MG63 (cell line): ENCODE results near the gene AIF1L. TPM values are rescaled to one million over a fixed set of nuclear protein-coding genes. Genes with fewer than 3 reads are reported as not detected.
A peak's percentile ranks its signal among the peaks of the same experiment; 100 is the strongest.
"Not testable (repeated sequence)": the region's sequence is repeated elsewhere in the genome, so short reads cannot be mapped to it uniquely, and the experiment has no call there.

Source experiments
- DNase-seq: peaks from one replicate; pipeline ENCODE4 v3.0.0-alpha.2; 2020
- H3K27me3 ChIP-seq: fragments of 250-450 bp; sonication (Bioruptor Pico); 2 replicates; pipeline ENCODE4 v1.5.1; 2020; ENCODE audit warnings: mild to moderate bottlenecking, moderate library complexity
- H3K36me3 ChIP-seq: fragments of 250-450 bp; sonication (Bioruptor Pico); 2 replicates; pipeline ENCODE4 v1.5.1; 2020; ENCODE audit warnings: mild to moderate bottlenecking, moderate library complexity
- H3K4me3 ChIP-seq: fragments of 250-450 bp; sonication (Bioruptor Pico); 2 replicates; pipeline ENCODE4 v1.5.1; 2020; ENCODE audit warnings: mild to moderate bottlenecking, moderate library complexity
- H3K9me3 ChIP-seq: fragments of 250-450 bp; sonication (Bioruptor Pico); 2 replicates; pipeline ENCODE4 v1.5.1; 2020; ENCODE audit warnings: mild to moderate bottlenecking, moderate library complexity
- total RNA-seq: library from RNA; depleted of rRNA; stranded (reverse); fragments of >200 nt; shearing (Covaris generic); gene quantifications from 2 replicates; pipeline ENCODE4 v1.2.3, GENCODE V29; 2014; ENCODE audit warnings: low replicate concordance

AIF1L gene
- total RNA-seq, 1 experiment from 2014 or later = 25.7 TPM

DNA sequence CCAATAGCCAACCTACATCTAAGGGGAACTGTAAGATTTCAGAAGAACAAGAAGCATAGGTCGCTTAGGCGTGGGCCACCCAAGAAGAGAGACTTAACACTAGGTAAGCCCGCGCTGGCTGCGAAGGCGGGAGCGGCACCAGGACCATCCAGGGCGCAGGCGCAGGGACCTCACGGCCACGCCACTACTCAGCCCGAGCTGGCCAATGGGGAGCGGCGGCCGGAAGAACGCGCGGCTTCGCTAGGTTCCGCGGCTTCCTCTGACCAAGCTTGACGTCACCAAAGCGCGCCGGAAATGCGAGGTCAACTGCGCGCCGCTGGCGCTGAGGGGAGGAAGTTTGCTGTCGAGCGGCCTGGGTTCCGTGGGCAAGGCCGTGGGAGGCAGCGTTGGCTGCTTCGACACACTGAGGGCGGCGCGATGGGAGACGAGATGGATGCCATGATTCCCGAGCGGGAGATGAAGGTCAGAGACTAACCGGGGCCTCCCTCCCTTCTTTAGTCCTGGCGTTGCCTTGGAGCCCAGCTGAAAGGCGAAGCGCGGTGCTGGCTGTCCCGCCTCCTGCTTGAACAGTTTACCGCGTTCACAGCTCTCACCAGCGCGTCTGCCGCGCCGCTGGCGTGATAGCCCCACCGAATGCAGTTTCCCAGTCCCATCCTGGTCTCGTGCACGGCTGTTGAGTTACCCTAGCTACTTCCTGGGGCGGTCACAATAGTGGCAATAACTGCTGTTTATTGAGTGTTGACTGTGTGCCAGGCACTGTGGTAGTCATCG is 29.1 kb downstream of the AIF1L start, which contains the start of gene NUP214:
Gene NUP214, plus strand, starts transcription at position 299 of the 771 bp plus-strand sequence. Its CDS starts 119 bp downstream, at position 418.
- peak; percentile 99 for DNase-seq
- peaks cover 44% of the 10 kb centered on the region for H3K36me3 ChIP-seq
- no peaks in the 10 kb centered on the region for H3K27me3 ChIP-seq
- no peaks in the 10 kb centered on the region for H3K9me3 ChIP-seq
- H3K4me3 ChIP-seq = peak within 1 kb of the TSS; percentile 81

DNA sequence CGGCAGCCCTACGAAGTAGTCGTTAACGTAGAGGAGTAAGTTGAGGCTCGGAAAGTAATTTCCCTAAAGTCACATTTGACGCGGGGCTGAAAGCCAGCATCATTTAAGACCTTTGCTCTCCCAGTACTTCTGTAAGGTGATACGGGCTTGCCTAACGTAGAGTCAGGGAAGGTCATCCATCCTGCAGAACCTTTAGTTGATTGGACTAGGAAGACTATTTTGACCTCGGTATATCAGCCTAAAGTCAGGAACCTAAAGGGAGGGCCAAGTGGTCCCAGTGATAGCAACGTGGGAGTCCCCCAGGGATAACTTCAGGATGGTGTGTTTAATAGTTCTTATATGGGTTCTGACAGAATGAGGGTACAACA is 29.7 kb downstream of the AIF1L start:
- Histone ChIP-seq H3K27me3 (no peaks in the 10 kb centered on the region), H3K36me3 (peaks cover 48% of the 10 kb centered on the region), H3K4me3 (peak overlapping the region; percentile 81), H3K9me3 (no peaks in the 10 kb centered on the region)
- no peak for DNase-seq

DNA sequence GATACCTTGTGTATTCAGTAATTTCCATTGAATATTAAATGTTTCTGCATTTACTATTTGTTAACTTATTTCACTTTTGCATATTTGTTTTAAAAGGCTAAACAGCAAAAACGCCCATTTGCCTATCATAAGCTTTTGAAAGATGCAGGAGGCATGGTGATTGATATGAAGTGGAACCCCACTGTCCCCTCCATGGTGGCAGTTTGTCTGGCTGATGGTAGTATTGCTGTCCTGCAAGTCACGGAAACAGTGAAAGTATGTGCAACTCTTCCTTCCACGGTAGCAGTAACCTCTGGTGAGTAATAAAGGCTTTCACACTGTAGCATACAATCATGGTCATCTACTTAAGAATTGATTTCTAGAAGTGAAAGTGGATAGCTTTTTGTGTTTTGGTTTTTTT is 32.9 kb downstream of the AIF1L start:
- no peak for DNase-seq
- Histone ChIP-seq H3K27me3 (no peaks in the 10 kb centered on the region), H3K4me3 (no peak overlapping the region), H3K9me3 (no peaks in the 10 kb centered on the region), H3K36me3 (peaks cover 61% of the 10 kb centered on the region)

DNA sequence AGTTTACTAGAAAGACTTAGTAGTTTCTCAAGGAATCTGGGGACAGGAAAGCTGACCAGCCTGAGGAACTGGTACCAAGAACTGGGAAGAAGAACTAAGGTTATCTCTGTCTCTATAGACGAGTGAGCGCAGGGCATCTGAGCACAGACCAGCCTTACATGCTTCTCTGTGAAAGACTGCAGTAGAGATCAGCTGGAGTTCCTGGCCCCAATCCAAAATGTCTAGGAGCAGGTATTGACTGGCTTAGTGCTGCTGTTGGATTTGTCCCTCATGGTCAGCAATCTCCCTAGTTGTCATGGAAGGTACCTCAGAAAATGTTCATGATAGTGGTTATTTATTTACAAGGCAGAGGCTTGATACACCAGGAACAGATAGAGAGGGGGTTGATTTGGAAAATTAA is 42.3 kb downstream of the AIF1L start:
- Histone ChIP-seq H3K36me3 (peaks cover 77% of the 10 kb centered on the region), H3K4me3 (no peak overlapping the region), H3K27me3 (no peaks in the 10 kb centered on the region), H3K9me3 (no peaks in the 10 kb centered on the region)
- DNase-seq = no peak

DNA sequence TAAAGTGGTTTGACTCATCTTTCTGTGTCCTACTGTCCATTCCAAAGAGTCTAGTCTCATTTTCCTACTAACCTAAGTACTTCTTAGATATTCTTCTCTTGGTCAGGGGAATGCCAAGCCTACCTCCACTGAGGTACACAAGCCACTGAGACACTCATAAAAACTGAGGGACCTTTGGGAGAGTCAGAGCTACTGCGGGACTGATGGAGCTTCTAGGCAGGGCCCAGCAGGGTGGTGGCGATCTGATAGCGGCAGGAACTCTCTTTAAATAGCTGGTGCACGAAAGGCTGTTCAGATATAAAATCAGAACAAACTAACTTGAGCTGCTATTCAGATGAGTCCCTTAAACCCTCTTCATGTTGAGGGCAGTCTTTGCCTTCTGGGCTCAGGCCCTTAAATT is 43.8 kb downstream of the AIF1L start:
- Histone ChIP-seq H3K9me3 (no peaks in the 10 kb centered on the region), H3K4me3 (no peak overlapping the region), H3K27me3 (no peaks in the 10 kb centered on the region), H3K36me3 (peaks cover 76% of the 10 kb centered on the region)
- no peak for DNase-seq

DNA sequence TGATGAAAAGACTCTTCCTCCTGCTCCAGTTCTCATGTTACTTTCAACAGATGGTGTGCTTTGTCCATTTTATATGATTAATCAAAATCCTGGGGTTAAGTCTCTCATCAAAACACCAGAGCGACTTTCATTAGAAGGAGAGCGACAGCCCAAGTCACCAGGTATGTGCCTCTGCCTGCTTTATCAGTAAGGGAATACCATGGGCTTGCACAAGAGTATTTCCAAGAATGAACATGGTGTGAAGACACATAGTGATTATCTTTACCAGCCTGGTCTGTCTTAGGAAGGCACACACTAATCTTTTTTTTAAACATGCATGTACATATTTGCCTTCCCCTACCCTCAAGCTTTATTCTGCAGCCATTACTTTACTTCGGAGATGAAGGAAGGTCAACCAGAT is 44.2 kb downstream of the AIF1L start:
- DNase-seq = no peak
- no peaks in the 10 kb centered on the region for H3K9me3 ChIP-seq
- peaks cover 76% of the 10 kb centered on the region for H3K36me3 ChIP-seq
- no peaks in the 10 kb centered on the region for H3K27me3 ChIP-seq
- H3K4me3 ChIP-seq = no peak overlapping the region

DNA sequence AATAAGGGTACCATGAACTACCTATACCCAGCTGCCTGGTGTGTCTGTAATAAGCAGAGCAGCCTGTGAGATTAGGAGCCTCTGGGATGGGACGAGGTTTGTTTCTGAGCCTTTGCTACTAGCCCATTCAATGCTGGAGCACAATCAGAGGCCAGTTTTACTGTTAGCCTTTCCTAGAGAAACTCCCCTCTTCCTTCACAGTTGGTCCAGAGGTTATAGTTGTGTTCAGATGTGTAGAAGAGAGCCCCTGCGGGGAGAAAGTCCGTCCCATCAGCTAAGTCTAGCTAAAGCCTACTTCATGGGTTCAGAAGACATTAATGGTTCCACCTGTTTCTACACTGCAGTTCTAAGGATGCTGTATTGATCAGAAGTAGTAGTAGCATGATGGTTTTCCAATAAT is 45.8 kb downstream of the AIF1L start:
- no peak overlapping the region for H3K4me3 ChIP-seq
- no peaks in the 10 kb centered on the region for H3K9me3 ChIP-seq
- H3K27me3 ChIP-seq = no peaks in the 10 kb centered on the region
- no peak for DNase-seq
- H3K36me3 ChIP-seq = peaks cover 75% of the 10 kb centered on the region

DNA sequence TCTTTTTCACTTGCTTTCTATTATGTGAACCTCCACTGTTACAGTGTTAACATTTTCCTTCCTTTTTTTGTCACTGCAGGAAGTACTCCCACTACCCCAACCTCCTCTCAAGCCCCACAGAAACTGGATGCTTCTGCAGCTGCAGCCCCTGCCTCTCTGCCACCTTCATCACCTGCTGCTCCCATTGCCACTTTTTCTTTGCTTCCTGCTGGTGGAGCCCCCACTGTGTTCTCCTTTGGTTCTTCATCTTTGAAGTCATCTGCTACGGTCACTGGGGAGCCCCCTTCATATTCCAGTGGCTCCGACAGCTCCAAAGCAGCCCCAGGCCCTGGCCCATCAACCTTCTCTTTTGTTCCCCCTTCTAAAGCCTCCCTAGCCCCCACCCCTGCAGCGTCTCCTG is 47.9 kb downstream of the AIF1L start:
- Histone ChIP-seq H3K36me3 (peaks cover 79% of the 10 kb centered on the region), H3K27me3 (no peaks in the 10 kb centered on the region), H3K9me3 (no peaks in the 10 kb centered on the region), H3K4me3 (no peak overlapping the region)
- no peak for DNase-seq

DNA sequence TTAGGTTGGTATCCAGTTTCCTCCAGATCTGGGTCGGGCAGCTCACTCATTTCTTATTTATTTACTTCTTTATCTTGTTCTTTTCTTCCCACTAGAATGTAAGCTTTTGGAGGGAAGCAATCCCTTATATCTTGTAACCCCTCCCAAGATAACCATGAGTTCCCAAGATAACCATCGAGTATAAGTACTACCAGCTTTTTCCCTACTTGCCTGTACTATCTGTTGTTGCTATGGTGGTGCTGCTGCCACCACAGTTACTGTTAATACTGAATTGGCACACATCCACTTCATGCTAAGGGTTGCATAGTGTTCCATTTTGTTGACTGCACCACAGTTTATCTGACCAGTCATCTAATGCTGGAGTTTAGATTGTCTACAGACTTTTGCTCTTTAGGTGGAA is 48.9 kb downstream of the AIF1L start:
- Histone ChIP-seq H3K36me3 (peaks cover 74% of the 10 kb centered on the region), H3K9me3 (no peaks in the 10 kb centered on the region), H3K27me3 (no peaks in the 10 kb centered on the region), H3K4me3 (no peak overlapping the region)
- DNase-seq = no peak

DNA sequence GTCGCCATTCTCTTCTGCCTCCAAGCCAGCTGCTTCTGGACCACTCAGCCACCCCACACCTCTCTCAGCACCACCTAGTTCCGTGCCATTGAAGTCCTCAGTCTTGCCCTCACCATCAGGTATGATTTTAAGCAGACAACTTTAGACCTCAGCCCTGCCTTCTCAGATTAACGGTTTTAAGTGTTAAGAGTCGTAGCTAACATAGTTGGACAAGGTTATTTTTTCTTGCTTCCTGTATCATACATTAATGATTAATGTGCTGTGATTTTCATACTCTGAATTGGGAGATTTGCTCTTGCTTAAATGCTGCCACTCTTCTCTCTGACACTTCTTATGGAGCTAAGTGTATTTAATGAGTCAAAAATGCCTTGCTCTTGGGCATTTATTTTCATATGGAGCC is 49.9 kb downstream of the AIF1L start:
- H3K4me3 ChIP-seq = no peak overlapping the region
- no peaks in the 10 kb centered on the region for H3K27me3 ChIP-seq
- no peaks in the 10 kb centered on the region for H3K9me3 ChIP-seq
- H3K36me3 ChIP-seq = peaks cover 74% of the 10 kb centered on the region
- no peak for DNase-seq

DNA sequence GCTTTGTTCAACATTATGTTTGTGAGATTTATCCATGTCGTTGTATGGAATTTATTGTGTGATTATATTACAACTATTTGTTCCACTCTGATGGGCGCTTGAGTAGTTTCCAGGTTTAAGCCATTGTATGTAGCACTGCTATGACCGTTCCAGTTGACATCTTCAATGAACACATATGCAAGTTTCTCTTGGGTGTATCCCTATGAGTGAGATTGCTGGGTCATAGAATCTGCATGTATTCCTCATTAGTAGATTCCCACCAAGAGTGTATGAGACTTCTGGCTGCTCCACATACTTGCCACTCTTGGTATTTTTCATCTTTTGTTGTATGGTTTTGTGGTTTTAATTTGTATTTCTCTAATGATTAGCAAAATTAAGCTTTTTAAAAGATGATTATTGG is 51.9 kb downstream of the AIF1L start:
- H3K36me3 ChIP-seq = peaks cover 85% of the 10 kb centered on the region
- no peaks in the 10 kb centered on the region for H3K27me3 ChIP-seq
- H3K9me3 ChIP-seq = no peaks in the 10 kb centered on the region
- no peak overlapping the region for H3K4me3 ChIP-seq
- DNase-seq = no peak

DNA sequence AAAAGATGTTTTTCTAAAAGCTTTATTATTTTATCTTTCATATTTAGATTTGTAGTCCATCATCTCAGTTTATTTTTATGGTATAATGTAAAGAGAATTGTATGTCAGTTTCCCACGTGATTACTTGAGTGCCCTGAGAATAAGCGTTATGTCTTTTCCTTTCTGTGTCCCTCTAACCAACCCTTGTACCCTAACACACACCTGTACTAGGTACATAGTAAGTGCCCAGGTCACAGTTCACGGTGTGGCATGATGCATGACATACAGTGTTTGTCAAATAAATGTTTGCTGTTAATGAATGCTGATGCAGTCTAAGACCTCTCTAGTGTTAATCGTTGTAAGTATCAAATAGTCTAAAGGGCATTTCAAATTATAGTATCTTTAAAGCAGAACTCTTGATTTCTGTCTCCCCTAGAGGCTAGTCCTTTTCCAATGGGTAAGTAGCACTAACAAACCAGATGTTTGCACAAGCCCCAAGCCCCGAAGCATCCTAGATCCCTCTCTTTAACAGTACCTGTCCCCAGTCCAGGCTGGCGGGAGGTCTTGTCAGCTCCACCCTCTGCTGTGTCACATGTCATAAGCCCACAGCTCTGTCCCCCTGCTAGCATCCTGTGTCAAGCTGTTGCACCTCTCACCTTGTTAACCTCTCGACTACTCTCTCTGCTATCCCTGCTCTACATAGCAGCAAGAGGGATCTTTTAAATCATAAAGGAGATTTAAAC is 52.8 kb downstream of the AIF1L start:
- Histone ChIP-seq H3K36me3 (peaks cover 86% of the 10 kb centered on the region), H3K4me3 (no peak overlapping the region), H3K9me3 (no peaks in the 10 kb centered on the region), H3K27me3 (no peaks in the 10 kb centered on the region)
- DNase-seq = no peak

DNA sequence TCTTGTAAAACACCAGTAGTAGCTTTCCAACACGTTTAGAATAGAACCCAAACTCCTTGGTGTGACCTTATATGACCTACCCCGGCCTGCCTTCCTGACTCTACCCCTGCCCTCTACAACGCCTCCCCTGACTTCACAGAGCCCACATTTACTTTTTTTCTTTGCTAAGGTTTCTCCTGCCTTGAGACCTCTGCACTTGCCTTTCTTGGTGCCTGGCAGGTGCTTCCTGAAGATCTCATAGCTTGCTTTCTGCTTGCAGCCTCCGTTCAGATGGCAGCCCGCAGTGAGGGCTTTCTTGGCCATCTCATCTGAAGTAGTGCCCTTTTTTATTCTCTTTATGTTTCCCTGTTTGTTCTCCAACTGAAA is 53.3 kb downstream of the AIF1L start:
- H3K27me3 ChIP-seq = no peaks in the 10 kb centered on the region
- H3K4me3 ChIP-seq = no peak overlapping the region
- no peak for DNase-seq
- H3K9me3 ChIP-seq = no peaks in the 10 kb centered on the region
- peaks cover 86% of the 10 kb centered on the region for H3K36me3 ChIP-seq

DNA sequence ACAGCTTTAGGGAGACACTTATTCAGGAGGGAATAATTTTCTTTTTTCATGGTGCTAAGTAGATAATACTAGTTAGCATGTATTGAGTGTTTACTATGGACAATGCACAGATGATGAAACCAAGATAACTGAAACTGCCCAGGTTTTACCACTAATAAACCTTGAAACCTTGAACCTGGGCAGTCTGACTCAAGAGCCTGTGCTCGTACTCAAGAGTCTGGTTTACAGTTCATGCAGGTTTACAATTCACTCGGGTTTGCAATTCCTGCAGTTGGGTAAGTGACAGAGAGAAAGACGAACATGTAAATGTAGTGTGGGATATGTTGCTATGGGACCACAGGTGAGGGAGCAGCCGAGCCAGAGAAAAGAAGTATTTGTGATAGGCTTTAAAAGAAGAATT is 57.3 kb downstream of the AIF1L start:
- Histone ChIP-seq H3K4me3 (no peak overlapping the region), H3K9me3 (no peaks in the 10 kb centered on the region), H3K27me3 (no peaks in the 10 kb centered on the region), H3K36me3 (peaks cover 72% of the 10 kb centered on the region)
- no peak for DNase-seq

DNA sequence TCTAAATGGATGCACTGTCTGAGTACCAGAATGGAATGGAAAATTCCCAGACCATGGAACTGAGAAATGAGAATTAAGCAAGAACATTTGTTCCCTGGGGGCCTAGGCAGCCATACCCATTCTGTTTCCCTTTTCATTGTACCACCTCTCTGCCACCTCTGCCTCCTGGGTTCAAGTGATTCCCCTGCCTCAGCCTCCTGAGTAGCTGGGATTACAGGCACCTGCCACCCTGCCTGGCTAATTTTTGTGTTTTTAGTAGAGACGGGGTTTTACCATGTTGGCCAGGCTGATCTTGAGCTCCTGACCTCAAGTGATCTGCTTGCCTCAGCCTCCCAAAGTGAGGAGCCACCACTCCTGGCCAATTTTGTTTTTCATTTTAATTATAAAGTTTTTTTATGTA is 62.3 kb downstream of the AIF1L start:
- H3K27me3 ChIP-seq, H3K9me3 ChIP-seq, DNase-seq, H3K4me3 ChIP-seq: not testable (repeated sequence)
- peaks cover 62% of the 10 kb centered on the region for H3K36me3 ChIP-seq

DNA sequence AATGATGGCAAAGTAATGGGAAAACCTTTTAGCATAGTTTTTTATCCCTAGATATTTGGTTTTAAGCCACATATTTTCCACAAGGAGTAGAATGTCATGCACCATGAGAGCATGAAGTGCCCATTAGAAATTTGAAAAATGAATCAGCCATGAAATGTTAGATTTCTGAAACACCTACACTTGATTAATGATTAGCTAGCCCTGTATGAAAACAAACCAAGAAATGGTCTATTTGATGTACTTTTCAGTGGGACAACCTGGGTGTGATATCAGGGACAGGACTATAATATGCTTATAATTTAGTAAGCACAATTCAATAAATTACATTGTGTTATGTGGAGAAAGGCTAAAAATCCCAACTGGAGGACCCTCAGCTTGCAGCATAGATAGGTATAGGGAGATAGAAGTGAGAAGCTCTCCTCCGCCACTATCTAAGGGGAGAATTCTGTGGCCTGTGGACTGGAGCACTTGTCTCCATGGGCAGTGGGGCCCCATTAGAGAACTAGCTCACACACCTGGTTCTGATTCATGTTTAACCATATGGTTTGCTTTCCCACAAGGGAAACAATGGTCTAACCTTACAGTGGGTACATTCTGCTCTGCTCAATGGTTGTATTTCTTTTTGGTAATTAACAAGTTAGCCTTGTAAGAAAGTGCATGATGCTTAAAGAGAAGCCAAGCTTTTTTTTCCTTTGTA is 64.2 kb downstream of the AIF1L start:
- no peaks in the 10 kb centered on the region for H3K9me3 ChIP-seq
- peaks cover 64% of the 10 kb centered on the region for H3K36me3 ChIP-seq
- H3K4me3 ChIP-seq = no peak overlapping the region
- no peaks in the 10 kb centered on the region for H3K27me3 ChIP-seq
- DNase-seq = no peak

DNA sequence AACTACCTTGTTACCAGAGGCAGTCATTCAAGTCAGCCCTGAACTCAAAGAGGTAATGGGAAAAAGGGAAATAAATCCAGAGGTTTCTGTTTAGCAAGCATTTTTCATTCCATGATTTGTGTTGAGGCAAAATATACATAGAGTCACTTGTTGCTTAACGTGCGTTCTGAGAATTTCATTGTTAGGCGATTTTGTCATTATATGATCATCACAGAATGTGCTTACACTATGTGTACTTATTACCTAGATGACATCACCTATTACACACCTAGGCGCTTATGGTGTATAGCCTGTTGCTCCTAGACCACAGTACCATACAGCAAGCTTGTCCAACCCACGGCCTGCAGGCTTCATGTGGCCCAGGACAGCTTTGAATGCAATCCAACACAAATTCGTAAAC is 65.3 kb downstream of the AIF1L start:
- no peak overlapping the region for H3K4me3 ChIP-seq
- H3K36me3 ChIP-seq = peaks cover 67% of the 10 kb centered on the region
- no peak for DNase-seq
- H3K27me3 ChIP-seq = no peaks in the 10 kb centered on the region
- H3K9me3 ChIP-seq = no peaks in the 10 kb centered on the region
